ENCODE measurements around the gene GPRIN3.
"Not testable (repeated sequence)": the region's sequence is repeated elsewhere in the genome, so short reads cannot be mapped to it uniquely, and the experiment has no call there.

The GPRIN3 gene

DNA sequence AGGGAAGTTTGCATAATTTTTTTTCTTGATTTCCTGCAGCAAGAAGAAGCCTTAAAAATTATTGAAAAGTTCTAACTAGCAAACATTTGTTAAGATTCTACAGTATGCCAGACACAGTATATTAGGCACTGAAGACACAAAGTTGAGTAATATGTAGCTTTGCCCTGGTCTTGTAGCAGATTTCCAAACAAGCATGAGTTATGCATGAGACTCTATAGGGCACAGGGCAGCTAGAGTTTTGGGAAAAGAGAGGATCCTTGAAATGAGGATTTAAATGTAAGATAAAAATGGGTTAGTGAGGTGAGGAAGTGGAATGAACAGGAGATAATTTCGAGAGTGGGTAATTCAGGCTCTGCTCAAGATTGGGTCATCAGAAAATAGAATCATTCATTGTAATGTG, 8.6 kb upstream of the GPRIN3 start:
- H3K4me3 ChIP-seq (ENCODE audit: low read depth, low read length) = no peak overlapping the region
- DNase-seq (ENCODE audit: low read depth) = no peak

DNA sequence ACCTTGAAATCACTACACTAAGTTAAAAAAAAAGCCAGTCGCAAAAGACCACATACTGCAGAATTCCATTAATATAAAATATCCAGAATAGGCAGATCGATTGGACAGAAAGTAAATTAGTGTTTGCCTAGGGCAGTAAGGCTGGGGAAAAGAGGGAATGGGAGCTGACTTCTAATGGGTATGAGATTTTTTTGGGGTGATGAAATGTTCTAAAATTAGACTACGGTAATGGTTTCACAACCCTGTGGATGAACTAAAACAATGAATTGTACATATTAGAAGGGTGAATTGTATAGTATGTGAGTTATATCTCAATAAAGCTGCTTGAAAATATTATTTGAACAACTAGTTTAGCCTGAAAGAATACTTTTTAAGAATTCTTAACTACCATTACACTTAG, 6.7 kb upstream of the GPRIN3 start:
- no peak for DNase-seq (ENCODE audit: low read depth)
- H3K4me3 ChIP-seq (ENCODE audit: low read depth, low read length) = no peak overlapping the region

DNA sequence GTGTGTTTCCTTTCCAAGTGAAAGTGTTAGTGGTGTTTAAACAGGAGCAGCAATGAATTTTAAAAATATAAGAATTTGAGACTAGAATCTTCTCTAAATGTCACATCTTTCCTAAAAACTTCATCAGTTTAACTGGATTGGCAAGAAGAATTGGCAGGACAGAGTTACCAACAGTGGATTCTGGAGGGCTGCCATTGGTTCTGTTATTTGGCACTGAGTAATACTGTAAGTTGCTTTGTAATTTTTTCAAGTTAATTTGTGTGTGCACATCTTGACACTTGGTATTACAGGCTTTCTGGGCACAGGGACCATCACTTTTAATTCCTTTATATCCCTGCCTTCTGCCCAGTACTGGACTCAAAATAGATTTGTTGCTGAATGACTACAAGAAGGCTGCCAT, 4.5 kb upstream of the GPRIN3 start:
- no peak overlapping the region for H3K4me3 ChIP-seq (ENCODE audit: low read depth, low read length)
- no peak for DNase-seq (ENCODE audit: low read depth)

DNA sequence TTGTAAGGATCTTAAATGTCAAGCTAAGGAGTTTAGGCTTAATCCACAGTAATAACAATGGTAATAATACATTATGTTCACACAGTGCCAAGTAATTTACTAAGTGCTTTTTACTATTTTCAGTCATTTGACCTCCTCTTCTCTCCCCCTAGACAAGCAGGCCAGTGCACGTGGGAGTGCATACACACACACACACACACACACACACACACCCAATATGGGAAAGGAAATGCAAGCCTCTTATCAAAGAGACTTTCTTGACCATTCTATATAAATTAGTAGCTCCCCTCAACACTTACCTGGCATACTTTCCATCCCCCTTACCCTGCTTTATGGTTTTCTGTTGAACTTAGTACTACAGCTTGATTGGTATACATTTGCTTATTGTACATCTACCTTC, 3.8 kb upstream of the GPRIN3 start:
- no peak overlapping the region for H3K4me3 ChIP-seq (ENCODE audit: low read depth, low read length)
- no peak for DNase-seq (ENCODE audit: low read depth)

DNA sequence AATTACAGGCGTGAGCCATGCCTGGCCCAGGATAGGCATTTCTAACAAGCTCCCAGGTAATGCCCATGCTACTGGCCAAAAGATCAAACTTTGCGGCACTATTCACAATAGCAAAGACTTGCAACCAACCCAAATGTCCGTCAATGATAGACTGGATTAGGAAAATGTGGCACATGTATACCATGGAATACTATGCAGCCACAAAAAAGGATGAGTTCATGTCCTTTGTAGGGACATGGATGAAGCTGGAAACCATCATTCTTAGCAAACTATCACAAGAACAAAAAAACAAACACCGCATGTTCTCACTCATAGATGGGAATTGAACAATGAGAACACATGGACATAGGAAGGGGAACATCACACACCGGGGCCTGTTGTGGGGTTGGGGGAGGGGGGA, 1.6 kb upstream of the GPRIN3 start:
- not testable (repeated sequence) for H3K4me3 ChIP-seq (ENCODE audit: low read depth, low read length); DNase-seq (ENCODE audit: low read depth)

DNA sequence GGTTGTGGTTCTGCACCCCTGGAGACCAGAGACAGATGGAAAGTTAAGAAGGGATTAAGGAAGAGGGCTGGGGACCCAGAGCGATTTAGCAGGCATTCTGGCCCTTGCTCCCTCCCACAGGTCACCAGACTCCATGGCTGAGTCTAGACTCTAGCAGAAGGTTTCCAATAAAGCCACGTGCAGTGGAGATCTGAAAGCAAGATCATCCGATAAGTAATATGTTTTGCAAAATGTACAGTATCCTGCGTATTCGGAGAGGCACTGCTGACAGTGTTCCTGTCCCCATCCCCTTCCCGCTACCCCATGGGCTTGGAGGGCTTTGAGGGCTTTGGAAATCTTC, 531 bp upstream of the GPRIN3 start:
- DNase-seq (ENCODE audit: low read depth) = no peak
- H3K4me3 ChIP-seq (ENCODE audit: low read depth, low read length) = peak overlapping the region; percentile 60

DNA sequence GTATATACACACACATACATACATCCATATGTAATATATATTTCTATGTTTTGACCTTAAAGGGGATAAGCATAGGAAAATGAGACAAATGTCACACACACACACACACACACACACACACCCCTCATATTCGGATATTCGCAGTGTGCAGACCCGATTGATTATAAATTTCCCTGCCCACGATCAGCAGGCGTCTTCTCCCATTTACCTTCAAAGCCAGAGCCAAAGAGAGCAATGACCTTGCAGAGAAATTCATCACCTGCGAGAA, 488 bp downstream of the GPRIN3 start:
- H3K4me3 ChIP-seq (ENCODE audit: low read depth, low read length) = peak overlapping the region; percentile 60
- DNase-seq (ENCODE audit: low read depth) = no peak

DNA sequence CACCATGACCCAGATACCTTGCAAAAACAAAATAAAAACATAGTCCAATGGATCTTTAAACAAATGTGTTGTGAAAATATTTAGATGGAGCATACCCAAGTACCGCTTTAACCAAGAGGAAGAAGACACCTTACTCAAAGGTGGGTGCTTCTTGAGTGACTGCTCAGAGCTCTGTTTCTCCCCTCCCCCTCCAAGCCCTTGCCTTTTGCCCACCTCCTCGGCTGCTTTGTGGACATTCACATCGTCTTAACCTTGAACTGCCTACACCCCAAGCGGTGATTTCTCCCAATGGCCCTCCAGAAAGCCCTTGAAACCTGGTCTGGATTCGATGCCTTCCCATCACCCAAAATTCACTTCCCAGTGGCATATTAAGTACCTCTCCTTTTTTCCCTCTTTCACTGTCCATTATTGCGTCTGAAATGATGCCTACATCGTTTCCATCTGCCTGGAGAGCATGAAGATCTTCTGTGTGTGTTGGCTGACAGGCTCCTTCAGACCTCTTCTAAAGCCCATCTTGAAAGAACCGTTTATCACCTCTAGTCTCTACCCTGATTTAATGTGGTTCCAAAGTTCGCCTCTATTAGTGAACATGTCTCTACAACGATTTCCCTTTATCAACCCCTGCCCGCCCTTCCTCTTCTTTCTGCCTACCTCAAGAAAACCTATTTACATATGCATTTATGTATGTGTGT, 968 bp downstream of the GPRIN3 start:
- DNase-seq (ENCODE audit: low read depth) = no peak
- peak overlapping the region; percentile 5 for H3K4me3 ChIP-seq (ENCODE audit: low read depth, low read length)

DNA sequence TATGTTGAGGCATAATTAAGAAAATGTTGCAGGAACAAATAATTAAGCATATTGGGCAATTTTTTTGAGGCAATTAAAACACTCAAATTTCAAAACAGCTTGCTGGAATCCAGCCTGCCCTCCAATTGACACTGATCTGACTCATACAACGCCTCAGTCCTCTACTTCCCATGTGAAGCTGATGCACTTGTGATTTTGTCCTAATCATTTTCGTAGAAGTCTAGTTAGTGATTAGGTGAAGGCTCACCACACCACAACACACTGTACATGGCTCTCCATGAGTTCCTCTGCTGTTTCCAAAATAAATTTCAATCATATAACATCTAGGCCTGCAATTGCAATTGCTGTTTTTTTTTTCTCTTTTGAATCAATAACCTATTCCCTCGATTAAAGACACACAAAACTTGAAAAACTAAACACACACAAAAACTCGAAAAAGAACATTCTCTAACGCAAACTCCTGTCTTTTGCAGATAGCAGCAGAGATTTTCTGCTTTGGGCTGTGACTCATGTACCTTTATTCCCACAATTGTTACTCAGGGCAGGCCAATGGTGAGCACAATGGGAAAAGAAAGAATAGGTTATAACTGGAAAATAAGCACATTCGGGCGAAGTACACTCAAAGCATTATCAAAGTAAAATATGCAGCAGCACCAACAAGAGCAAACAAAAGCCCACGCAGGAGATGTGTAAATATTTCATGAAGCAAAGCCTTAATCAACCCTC, 1.7 kb downstream of the GPRIN3 start:
- no peak overlapping the region for H3K4me3 ChIP-seq (ENCODE audit: low read depth, low read length)
- no peak for DNase-seq (ENCODE audit: low read depth)

DNA sequence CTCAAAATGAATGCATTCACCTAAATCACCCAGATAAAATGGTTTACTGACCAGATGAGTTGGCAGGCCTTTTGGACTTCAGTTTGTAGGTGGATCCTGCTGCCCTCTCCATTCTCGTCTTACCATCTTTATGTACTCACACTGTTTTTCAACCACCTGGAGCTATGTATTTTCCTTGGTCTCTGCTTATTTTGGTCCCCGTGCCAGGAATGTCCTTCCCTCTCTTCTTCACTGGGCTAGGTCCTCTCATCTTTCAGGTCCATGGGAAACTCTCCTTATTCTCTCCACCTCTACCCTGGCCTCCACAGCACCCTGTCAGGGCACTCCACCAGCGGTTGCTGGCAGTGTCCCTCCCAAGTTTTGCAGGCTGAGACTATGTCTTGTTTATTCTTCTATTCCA, 2.6 kb downstream of the GPRIN3 start:
- H3K4me3 ChIP-seq (ENCODE audit: low read depth, low read length) = no peak overlapping the region
- DNase-seq (ENCODE audit: low read depth) = no peak

DNA sequence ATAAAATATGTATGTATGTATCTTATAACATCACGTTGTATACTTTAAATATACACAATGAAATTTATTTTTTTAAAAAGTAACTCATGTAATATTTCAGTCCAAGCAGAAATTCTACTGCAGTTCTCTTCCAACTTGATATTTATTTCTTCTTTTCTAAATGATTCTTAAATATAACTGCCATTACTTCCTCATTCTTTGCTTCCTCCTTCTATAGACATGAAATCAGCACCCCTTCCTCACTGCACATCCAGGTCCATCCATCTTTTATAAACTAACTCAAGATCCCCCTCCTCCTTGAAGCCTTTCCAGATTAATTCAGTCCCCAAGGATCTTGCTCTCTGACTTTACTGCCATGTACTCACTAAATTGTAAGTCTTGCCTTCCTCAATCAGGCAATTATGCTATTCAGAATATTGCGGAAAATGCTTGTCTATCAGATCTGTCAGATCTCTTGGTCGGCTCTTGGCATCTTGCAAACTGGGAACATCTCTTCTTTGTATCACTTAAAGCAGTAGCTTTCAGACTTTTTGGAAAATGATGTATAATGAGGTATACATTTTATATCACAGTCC, 3.7 kb downstream of the GPRIN3 start:
- DNase-seq (ENCODE audit: low read depth) = no peak
- no peak overlapping the region for H3K4me3 ChIP-seq (ENCODE audit: low read depth, low read length)

DNA sequence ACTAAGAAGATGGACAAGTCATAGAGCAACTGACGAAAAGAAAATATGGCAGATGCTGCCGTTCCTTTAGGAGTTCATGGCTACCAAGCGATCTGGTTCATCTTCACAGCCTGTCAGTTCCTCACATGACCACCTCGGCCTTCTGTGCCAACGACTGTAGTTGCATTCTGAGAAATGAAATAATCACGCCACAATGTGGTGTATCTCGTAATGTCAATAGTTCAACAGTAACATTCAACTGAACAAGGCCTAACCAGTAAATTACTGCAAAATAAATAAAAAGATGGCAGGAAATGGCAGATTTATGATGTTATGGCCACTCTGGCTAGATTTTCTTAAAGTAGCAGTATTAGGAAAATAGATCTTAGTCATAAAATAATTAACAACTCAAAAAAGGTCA, 4.4 kb downstream of the GPRIN3 start:
- DNase-seq (ENCODE audit: low read depth) = no peak

DNA sequence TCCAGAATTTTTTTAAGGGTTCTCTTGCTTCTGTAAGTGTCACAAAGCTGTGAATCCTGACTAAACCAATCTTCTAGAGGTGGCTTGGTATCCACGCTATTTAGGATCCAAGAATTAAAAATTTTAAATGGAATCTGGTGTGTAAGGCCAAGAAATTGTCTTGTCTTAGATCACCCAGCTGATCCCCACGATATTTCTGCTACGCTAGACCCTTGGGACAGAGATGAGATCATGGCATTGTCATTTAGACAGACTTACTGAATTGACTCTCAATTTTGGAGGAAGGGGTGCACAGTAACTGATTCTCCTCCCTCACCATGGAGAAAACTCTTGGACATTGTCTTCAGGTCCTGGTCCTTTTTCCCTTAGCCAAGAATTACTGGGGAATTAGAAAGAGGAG, 5.7 kb downstream of the GPRIN3 start:
- no peak overlapping the region for H3K4me3 ChIP-seq (ENCODE audit: low read depth, low read length)
- DNase-seq (ENCODE audit: low read depth) = no peak

More for the DNA sequence above, 4.4 kb downstream of the GPRIN3 start:
- H3K4me3 ChIP-seq (ENCODE audit: low read depth, low read length) = no peak overlapping the region

DNA sequence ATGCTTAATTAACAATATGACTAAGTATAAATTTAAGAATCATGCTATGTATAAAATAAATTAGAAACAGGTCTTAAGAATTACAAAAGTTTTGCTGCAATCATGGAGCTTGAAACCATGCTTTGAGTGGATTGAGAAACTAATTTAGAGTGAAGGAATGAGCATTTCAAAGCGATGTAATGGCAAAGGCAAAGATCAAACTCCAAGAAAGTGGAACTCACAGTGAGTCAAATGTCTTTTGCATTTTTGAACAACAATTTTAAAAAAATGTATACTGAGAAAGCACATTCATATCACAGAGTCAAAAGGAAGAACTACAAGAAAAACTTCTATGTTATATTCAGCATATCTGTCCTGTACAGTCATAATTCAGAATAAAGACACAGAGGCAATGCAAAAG, 6.6 kb downstream of the GPRIN3 start:
- no peak for DNase-seq (ENCODE audit: low read depth)
- H3K4me3 ChIP-seq (ENCODE audit: low read depth, low read length) = no peak overlapping the region

DNA sequence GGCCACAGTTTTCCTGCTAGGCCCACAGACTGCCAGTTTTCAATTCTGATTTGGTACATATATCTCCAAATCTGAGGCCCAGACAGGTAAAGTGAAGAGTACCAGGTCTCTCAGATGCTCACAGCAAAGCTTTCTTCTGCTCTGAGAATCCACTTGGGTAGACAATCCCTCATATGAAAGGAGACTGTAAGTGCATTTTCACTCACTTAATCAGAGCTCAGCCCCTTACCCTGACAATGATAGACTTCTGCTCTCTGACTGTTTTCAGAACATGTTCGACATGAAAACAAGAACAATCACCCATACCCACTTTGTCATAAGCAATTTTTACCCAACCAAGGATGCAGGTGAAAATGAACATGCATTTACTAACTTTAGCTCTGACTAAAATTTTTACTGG, 7.1 kb downstream of the GPRIN3 start:
- H3K4me3 ChIP-seq (ENCODE audit: low read depth, low read length) = no peak overlapping the region

DNA sequence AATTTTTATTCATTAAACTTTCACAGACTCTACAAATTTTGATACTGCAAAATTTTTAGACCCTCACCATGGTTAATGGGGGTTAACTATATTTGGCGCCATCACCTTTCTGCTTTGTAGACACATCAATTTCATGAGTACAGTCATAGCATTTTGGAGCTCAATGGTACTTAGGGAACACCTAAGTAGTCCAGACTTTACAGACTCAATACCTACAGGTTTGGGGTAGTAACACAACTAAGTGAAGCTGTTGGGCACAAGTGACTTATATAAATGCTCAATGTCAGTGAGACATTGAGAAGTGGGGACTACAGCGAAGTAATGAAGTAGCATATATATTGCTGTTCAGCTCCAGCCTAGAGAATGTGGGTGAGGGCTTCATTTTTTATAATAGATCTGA, 7.5 kb downstream of the GPRIN3 start:
- DNase-seq (ENCODE audit: low read depth) = no peak
- H3K4me3 ChIP-seq (ENCODE audit: low read depth, low read length) = no peak overlapping the region

More for the DNA sequence above, 7.1 kb downstream of the GPRIN3 start:
- DNase-seq (ENCODE audit: low read depth) = no peak

DNA sequence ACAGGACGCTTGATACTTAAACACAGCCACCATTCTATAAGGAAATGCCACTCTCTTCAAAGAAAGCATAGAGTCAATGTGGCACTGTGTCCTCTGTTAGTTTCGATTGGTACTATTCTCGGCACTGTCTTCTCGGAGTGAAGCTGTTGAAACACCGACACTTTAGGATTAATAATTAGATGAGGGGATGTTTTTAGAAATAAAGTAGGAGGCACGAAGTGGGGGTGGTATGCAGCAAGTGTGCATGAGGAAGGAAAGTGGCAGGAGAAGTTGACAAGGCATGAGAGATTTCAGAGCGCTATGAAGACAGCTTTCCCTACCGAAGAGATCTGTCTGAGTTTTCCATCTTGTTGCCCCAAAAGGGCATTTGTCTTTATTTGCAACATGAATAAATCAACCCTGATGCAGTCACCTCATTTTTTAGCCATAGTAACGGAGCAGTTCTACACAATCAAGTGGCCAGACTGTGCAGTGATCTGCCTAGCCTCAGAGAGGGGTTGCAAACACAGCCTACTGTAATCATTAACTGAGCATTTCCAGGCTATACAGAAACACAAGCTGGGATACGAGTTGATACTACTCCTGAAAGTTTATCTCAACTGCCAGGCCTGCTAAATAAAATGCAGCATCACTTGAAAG, 8.3 kb downstream of the GPRIN3 start:
- H3K4me3 ChIP-seq (ENCODE audit: low read depth, low read length) = no peak overlapping the region
- no peak for DNase-seq (ENCODE audit: low read depth)

DNA sequence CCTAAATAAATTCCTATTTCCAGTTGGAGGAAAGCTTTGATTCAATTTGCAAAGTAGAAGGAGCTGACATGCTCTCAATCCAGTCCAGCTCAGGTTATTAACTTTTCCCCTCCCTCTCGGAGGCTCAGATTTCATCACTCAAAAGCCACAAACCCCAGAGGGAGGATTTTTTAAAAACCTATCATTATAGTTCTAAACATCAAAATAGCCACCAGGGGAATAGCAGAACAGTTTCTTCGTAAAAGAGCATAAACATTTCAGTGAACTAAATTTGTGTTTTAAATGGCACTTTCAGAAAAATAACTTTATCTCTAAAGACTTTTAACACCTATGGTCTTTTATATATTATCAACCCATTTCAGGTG, 8.8 kb downstream of the GPRIN3 start:
- no peak overlapping the region for H3K4me3 ChIP-seq (ENCODE audit: low read depth, low read length)
- no peak for DNase-seq (ENCODE audit: low read depth)

DNA sequence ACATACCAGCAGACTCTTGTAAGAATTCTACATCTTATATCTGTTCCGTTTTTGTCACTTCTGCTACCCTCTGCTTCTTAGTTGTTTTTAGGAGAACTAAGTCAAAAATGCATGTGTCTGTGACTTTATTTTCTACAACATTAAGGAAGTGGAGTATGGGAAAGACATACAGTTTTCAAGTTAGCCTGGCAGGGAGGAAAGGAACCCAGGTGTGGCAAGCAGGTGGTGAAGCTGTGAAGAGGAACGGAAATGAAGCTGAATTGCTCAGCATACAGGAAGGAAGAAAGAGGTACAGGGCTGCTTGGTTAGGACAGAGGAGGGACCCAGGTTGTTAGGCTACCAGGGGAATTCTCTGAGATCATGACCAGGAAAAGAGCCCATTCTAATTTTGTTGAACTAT, 9.4 kb downstream of the GPRIN3 start:
- H3K4me3 ChIP-seq (ENCODE audit: low read depth, low read length) = no peak overlapping the region
- DNase-seq (ENCODE audit: low read depth) = no peak

DNA sequence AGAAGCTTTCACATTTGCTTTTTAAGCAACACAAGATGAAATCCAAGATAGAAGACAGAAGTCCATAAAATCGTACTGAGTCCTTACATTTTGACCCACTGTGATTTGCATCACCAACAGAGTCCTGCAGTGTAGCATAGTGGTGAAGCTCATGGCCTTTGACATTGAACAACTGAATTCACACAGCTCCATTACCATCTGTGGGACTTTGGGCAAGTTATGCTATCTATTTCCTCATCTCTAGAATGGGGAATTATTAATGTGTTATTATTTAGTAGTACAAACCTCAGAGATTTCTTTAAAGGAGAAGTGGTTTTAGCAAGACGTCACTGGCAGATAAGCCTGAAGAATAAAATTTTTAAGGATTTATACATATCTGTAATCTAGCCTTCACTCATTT, 10.7 kb downstream of the GPRIN3 start:
- no peak overlapping the region for H3K4me3 ChIP-seq (ENCODE audit: low read depth, low read length)
- no peak for DNase-seq (ENCODE audit: low read depth)

DNA sequence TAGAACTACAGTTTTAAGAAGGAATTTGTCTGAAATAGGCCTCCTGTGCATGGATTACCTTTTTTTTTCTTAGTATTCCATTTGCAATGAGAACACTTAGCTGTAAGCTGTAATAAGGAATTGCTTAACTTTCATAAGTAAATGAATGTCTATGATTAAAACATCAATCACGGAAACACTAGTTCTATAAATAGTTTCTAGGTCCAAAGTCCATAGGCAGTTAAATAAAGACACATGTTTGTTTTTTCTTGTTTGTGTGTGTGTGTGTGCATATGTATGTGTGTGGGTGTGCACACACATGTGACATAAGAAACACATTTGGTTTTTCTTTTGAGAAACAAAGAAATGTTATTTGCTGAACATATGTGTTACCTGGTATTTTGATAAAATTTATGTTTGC, 11.2 kb downstream of the GPRIN3 start:
- DNase-seq (ENCODE audit: low read depth) = no peak
- no peak overlapping the region for H3K4me3 ChIP-seq (ENCODE audit: low read depth, low read length)
